HG03025 (cell line): Measurements from ENCODE around the gene BZW2.
"Not testable (repeated sequence)": the region's sequence is repeated elsewhere in the genome, so short reads cannot be mapped to it uniquely, and the experiment has no call there.

Source experiments
- ATAC-seq: cut with Tn5 transposase; IDR thresholded peaks from one replicate; pipeline ENCODE4 v1.9.1; 2021; ENCODE audit warnings: mild to moderate bottlenecking, moderate library complexity; ENCODE audit not compliant: unreplicated experiment, low FRiP score

Gene BZW2

GRCh38 chr7:16669581-16669980 is 23.6 kb downstream of the BZW2 start:
- ATAC-seq, result no peak

GRCh38 chr7:16670021-16670420 is 24.0 kb downstream of the BZW2 start:
- ATAC-seq, result no peak

GRCh38 chr7:16670731-16671344 is 24.9 kb downstream of the BZW2 start:
- no peak for ATAC-seq

GRCh38 chr7:16671811-16672210 is 25.8 kb downstream of the BZW2 start:
- no peak for ATAC-seq

- ATAC-seq, result no peak
These were observed 29.3 kb downstream of the BZW2 start for GRCh38 chr7:16675277-16675676.

GRCh38 chr7:16677978-16678494 is 32.1 kb downstream of the BZW2 start:
- no peak for ATAC-seq

GRCh38 chr7:16678645-16679566 is 32.9 kb downstream of the BZW2 start:
- ATAC-seq, result not testable (repeated sequence)

- no peak for ATAC-seq
These were observed 39.0 kb downstream of the BZW2 start for GRCh38 chr7:16684935-16685334.

- no peak for ATAC-seq
These were observed 39.6 kb downstream of the BZW2 start for GRCh38 chr7:16685535-16685934.

GRCh38 chr7:16688249-16688648 is 42.3 kb downstream of the BZW2 start:
- no peak for ATAC-seq

GRCh38 chr7:16691241-16691640 is 45.3 kb downstream of the BZW2 start:
- no peak for ATAC-seq

GRCh38 chr7:16693601-16694318 is 47.8 kb downstream of the BZW2 start:
- ATAC-seq, result no peak

GRCh38 chr7:16694806-16695205 is 48.8 kb downstream of the BZW2 start:
- ATAC-seq, result no peak

GRCh38 chr7:16695621-16696237 is 49.7 kb downstream of the BZW2 start:
- no peak for ATAC-seq

- no peak for ATAC-seq
These were observed 51.7 kb downstream of the BZW2 start for GRCh38 chr7:16697507-16698199.

- ATAC-seq, result no peak
These were observed 52.4 kb downstream of the BZW2 start for GRCh38 chr7:16698200-16698905.

- ATAC-seq, result no peak
These were observed 56.5 kb downstream of the BZW2 start for GRCh38 chr7:16702441-16702840.

GRCh38 chr7:16708511-16708910 is 62.5 kb downstream of the BZW2 start:
- no peak for ATAC-seq

GRCh38 chr7:16708980-16709379 is 63.0 kb downstream of the BZW2 start:
- no peak for ATAC-seq
